Stimulated activated CD4-positive, alpha-beta T cell treated with anti-CD3 and anti-CD28 coated beads, Interleukin-2, amount 100 ng/mL, for 24 hours (primary cell): ENCODE measurements around the gene PLXDC1.
"Not testable (repeated sequence)": the region's sequence is repeated elsewhere in the genome, so short reads cannot be mapped to it uniquely, and the experiment has no call there.

Source experiments
- DNase-seq, 2 donors: peaks; one replicate each; pipeline ENCODE4 v3.0.0-alpha.2; 2020

The PLXDC1 gene

DNA sequence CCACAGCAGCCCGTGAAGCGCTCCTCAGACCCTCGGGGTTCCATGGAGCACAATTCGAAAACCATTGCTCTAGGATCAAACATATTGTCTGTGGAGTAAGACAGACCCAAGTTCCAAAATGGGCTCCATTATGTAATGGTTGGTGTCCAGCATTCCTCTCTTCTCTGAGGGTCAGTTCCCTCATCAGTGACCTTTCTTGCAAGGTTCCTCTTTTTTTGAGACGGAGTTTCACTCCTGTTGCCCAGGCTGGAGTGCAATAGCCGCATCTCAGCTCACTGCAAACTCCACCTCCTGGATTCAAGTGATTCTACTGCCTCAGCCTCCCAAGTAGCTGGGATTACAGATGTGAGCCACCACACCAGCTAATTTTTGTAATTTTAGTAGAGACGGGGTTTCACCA is 28.4 kb downstream of the PLXDC1 start:
- DNase-seq = no peak

DNA sequence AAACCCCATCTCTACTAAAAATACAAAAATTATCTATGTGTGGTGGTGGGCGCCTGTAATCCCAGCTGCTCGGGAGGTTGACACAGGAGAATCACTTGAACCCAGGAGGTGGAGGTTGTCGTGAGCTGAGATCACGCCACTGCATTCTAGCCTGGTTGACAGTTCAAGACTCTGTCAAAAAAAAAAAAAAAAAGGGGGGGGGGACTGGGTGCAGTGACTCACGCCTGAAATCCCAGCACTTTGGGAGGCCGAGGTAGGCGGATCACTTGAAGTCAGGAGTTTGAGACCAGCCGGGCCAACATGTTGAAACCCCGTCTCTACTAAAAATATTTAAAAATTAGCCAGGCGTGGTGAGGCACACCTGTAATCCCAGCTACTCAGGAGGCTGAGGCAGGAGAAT is 29.5 kb downstream of the PLXDC1 start:
- DNase-seq = not testable (repeated sequence)

DNA sequence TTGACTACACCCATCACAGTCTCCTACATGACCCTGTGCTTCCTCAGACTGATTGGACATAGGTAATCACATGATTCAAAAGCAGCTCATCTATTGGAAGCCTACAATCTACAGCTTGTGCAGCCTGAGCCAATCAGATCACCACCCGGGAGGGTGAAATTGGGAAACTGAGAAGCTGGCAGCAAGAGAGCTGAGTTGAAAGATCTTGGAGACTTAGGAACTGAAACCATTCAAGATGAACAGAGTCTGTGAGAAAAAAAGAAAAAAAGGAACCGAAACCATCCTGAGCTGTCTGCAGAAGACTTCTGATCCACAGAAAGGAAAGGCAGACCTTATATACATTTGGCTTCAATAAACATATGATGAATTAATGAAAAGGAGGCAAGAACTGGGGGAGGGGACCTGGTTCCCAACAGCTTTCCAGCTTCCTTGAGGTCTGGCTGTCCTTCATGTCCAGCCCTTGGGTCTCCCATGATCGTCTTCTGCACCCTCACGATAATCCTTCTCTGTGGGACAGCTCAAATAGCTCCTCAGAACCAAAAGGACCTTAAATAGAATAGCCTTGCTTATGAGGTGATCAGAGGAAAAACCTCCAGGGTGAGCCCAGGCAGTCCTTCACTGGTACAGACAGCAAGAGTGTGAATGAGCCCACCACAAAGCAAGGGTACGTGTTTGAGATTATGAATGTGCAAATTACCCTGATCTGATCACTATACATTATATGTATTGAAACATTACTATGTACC is 32.6 kb downstream of the PLXDC1 start:
- DNase-seq = no peak

DNA sequence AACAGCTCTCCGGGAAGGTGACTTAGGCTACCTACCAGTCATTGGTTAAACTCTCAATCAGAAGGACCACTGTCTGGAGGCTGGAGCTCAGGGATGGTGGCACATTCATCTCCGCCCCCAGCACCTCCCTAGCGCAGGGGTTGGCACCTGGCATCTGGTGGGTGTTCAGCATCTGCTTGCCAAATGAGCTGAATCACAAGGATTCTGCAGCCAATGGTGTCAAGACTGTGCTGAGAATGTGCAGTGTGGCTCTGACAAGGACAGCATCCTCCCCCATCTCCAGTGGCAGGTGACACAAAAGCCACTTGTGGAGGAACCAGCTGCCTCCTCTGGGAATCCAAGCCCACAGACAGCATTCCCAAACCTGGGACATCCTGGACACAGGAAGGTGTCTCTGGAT is 35.2 kb downstream of the PLXDC1 start:
- DNase-seq = no peak

DNA sequence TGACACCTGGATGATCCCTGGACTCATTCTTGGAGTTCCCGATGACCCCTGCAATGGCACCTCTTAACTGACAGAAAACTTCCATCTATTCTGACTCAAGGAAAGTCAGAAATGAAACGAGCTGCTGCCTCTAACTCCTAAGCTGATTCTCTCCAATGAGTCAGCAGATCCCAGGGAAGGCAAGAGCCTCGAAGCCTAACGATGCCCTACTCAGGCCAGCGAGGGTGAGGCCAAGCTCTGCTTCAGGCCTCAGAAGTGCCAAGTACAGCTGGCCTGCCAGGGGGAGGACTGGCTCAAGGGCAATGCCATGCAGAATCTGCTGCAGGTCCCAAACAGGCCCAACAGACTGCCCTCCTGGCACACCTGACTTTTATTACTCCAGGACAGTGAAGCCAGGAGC is 36.3 kb downstream of the PLXDC1 start:
- no peak for DNase-seq

DNA sequence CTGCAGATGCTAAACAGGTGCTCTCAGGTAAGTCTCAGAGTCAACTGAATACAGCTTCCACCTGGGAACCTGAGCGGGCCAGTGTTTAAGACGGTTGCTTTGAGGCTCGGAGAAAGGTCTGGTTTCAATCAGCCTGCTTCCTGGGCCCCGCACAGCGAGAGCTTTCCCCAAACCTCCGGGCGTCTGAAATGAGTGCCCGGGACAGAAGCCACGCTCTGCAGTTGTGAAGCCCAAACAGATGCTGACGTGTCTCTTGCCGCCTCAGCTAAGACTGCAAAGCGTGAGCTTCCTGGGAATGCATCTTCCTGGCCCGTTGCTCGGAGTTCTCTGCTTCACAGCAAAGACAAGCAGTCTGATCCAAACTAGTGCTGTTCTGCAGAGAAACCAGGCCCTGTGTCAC is 36.7 kb downstream of the PLXDC1 start:
- DNase-seq = no peak

DNA sequence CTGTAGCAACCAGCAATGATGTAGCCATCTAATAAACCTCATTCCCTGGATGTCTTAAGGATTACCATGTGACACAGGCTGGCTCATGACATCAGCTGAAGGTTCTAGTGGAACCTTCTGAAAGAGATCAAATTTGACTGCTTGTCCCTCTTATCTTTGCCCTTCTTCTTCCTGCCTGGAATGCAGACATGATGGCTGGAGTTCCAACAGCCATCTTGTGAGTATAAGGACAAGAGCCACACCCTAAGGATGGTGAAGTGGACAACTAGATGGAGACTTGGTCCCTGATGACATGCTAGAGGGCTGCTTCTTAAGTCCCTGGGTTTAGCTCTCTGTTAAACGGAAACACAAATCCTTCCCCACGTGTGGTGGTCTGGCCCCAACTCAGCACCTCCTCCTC is 37.6 kb downstream of the PLXDC1 start:
- DNase-seq = no peak

DNA sequence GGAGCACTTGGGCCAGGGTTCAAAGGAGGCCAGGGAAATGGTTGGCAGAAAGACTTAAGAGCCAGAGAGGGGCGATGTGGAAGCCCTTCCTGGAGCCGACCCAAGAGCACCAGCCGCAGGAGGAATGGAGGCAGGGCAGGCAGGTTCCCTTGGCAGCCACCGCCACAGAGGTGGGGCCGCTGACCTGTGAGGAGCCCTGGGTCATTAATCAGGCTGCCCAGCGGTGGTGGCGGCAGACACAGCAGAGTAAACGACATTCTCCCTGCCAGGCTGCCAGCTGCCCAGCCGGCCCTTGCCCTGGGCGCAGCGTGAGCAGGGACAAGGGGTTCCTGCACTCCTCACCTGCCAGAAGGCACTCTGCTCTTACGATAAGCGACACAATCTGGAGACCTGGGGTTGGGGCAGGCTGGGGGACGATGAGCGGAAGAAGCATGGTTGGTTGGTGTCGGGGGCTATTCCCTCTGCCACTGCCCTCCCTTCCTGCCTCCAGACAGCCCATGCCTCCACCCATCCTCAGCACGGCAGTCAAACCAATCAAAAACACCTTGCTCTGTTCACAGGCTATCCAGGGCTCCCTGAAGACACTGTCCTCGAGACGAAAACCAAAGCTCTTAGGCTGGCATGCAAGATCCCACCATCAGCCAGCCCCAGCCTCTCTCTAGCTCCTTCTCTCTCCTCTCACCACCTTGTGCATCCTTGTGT is 40.9 kb downstream of the PLXDC1 start:
- DNase-seq = no peak

DNA sequence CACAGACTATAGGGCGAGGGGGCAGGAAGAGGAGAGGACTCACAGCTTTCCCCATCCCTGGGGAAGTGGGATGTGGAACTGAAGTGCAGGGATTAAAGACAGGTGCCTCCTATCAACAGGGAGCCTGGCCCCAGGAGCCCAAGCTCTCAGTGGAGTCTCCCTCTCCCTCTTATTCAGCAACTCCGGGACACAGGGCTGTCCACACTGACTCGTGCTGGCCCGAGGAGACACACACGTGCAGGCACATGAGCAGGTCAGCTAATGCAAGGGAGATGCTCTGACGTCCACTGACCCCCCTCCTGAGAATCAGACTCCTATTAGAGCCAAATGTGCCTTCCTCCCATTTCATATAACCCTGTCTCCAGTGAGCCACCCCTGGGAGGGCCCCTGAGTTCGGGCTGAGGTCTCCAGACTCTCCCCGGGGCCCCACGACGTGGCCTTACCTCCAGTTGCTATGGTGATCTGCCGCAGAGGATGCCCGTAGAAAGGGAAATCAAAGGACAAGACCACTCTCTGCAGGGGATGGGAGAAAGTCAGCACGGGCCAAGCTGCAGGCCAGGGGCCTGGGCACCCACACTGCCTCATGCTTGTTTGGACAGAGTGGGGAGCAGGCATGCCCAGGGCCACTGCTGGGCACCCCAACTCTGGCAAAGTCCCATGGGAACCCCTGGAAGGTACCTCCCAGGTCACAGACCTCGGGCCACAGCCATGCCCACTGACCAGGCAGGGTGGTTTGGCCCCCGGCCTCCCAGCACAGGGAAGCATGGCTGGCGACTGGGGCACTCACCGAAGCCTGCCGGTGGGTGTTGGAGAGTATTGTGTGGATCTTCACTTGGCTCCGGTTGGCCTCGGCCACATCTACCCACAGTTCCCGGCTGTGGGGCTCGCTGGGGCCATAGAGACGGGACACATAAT is 42.7 kb downstream of the PLXDC1 start:
- DNase-seq = no peak

DNA sequence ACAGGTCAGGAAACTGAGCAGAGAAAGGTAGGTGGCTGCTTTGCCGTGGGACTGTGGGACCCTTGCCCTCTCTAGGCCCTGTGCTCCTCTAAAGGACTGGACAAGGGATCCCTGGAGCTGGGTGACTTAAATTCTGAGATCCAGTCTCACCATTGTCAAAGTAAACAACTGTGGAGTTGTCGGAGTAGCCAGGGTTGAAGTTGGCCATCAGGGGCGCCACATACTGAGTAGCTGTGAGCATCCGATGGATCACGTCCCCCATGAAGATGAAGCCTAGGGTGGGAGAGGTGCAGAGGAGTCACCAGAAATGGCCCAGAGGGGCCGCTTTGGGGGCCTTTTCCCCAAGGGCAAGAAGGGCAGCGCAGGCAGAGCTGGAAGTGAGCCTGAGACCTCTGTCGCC is 43.5 kb downstream of the PLXDC1 start:
- DNase-seq = no peak

DNA sequence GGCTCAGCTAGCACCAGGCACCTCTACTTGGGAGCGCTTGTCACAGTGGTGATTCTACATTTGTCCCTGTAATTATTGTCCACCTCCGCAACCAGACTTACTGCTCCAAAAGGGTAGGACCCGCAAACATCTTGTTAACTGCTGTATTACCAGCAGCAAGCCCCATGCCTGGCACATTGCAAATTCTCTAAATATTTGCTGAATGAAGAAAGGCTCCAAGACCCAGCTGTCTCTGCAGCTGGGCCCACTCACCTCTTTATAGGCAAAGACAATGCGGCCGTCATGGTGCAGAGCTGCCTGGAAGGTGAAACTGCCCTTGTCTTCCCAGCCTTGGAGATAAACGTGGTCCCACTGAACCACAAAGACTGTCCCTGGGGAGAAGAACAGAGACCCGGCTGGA is 44.3 kb downstream of the PLXDC1 start:
- no peak for DNase-seq

DNA sequence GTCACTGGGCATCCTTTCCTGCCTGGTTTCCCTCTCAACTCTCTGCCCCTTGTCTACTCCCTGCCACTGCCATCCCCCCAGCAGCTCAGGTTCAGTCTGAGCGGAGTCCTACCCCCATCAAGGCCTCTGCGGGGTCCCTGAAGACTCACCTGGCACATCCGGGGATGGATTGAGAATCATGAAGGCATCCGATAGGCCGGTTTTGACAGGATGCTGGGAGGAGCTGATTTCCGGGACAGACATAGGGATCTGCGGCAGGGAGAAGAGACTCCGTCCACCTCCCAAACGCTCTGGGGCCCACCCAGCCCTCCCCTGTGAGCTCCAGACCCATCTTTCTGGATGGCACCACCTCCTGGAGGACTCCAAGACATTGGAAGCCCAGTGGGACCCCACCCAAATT is 45.7 kb downstream of the PLXDC1 start:
- no peak for DNase-seq

DNA sequence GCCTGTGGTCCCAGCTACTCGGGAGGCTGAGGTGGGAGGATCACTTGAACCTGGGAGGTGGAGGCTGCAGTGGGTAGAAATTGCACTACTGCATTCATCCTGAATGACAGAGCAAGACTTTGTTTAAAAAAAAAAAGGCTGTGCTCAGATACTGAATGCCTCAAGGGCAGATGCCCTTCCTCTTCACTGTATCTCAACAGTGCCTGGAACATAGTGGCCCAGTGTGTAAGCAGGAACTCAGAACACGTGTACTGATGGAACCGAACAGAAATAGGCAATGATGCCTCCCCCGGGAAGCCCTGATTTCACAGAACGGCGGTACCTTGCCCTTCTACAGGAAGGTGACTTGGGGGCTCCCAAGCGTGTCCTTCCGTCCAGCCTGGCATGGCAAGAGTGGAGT is 46.8 kb downstream of the PLXDC1 start:
- DNase-seq = no peak

DNA sequence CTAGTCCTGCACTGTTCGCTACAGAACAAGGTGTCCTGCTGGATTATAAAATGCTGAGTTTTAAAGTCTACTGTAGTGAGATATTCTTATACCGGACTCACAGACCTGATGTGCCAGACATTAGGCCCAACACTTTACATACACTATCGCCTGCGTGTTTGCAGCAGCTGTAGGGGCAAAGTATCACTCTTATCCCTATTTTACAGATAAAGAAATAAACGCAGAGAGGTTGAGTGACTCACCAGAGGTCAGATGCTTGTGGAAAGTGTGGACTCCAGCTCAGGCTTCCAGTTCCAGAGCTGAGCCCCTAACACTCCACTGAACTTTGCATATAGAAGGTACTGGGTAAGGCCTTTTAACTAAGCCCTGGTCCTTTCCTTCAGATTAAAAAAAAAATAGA is 47.4 kb downstream of the PLXDC1 start:
- DNase-seq = no peak

DNA sequence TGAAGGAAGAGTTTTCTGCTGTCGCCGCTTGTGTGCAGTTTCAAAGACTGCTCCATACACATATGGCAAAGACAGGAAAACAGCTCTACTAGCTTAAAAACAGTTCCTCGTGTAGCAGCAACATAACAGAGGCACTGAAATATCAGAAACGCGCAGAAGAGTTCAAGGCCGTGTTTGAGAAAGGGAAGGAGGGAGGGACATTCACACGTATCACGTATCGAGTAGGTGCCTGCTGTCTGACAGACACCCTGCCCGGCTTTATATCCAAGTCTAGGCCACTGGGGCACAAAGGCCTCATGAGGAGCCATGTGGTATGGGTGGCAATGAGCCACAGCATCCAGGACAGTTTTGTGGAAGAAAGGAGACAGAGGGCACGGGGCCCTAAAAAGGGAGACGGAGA is 50.3 kb downstream of the PLXDC1 start:
- no peak for DNase-seq

DNA sequence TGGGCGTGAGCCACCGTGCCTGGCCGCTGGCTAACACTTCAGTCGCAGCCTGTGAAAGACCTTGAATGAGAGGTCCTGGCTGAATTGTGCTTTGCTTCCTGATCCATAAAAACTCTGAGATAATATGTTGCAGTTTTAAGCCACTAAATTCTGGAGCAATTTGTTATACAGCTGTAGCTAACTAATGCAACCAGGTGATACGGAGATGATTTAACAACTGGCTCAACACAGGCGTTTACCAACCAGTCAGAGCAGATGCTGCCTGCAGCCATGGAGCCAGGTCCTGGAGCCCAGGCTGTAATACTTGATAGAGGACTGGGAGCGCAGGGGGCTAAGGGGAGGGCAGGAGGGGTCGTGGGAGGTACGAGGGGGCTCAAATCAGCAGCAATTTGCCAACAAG is 50.9 kb downstream of the PLXDC1 start:
- DNase-seq = no peak

DNA sequence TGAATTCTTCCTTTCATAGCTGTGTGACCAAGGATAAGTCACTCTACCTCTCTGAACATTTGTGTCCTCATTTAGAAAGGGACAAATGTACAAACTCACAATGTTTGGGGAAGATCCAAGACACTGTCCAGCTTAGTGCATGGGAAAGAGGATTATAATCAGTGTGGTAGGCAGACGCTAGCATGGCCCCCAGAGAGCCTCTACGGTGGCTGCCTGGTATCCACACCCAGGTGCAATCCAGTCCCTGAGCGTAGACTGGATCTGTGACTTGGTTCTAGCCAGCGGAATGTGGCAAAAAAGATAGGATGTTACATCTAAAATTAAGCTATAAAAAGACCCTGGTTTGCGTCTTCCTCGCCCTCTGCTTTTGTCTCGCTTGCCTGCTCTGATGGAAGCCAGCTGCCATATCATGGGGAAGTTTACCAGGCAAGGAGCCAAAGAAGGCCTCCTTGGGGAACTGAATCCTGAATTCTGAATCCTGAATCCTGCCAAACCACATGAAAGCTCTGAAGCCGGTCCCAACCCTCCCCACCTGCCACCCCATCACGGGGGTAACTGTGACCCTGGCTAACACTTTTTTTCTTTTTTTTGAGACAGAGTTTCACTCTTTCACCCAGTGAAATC is 51.7 kb downstream of the PLXDC1 start:
- no peak for DNase-seq

DNA sequence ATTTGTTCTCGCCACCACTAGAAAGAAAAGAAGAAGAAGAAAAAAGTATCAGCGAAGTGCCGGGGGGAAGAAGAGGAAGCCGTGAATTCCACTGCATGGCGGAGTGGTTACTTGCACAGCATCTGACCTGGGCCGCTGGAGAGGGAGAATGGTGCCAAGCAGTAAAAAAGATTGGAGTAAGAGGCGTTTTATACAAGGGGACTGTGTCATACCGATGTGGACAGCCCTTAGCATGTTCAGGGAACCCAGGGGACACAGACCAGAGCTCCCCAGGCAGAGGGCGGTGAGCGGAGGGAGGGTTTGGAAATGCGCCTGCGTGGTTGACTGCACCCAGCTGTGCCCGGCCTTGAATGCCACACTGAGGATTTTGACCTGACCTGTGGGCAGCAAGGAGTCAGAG is 52.8 kb downstream of the PLXDC1 start:
- DNase-seq = no peak

DNA sequence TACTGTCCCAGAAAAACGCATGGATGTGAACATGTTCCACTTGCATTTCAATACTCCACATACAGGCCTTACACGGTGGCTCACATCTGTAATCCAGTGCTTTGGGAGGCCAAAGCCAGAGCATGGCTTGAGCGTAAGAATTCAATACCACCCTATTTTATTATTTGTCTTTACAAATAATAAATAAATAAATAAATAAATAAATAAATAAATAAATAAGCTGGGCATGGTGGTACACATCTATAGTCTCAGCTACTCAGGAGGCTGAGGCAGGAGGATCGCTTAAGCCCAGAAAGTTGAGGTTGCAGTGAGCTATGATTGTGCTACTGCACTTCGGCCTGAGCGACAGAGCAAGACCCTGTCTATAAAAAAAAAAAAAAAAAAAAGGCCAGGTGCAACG is 53.9 kb downstream of the PLXDC1 start:
- DNase-seq = no peak

DNA sequence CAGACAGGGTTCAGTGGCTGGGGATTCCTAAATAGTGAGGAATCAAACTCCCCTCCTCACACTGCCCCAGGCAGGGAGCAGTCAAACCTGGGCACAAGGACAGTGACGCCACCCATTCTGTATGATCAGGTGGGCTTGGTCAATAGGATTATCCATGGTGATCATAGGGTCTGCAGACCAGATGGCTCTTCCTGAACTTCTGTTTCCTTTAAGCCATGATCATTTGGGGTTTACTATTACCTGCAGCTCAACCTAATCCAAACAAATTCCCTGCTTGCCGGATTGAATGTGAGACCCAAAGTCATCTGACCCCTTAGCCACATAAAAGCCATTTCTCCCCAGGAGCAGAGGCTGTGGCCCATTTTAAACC is 54.3 kb downstream of the PLXDC1 start:
- DNase-seq = no peak

DNA sequence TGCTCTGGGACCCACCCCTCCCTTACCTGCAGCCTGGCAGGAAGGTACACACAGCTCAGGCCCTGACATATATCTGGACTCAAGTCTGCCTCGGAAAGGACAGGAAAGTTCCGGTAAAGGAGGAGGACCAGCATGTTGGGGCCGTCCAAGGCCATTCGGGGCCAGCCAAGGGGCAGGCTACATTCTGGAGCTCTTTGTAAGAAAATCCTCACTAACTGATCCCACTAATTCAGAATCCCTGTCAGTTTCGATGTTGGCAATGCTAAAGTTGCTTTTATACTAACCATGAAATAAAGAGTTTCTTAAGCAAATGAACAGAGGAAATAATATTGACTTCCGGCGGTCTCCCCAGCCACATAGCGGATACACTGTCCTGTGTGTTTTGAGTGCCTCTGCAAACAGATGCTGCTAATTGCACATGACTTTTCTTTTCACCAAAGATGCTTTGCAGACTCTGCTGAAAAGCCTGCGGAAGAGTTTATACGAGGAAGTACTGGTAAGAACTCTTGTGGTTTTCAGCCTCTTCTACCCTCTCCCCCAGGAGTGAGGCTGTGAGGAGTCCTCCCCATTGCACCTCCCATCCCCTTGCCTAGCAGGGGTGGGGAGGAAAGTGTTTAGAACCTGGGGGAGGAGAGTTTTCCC is 54.8 kb downstream of the PLXDC1 start:
- peak; percentile 18 to 24 for DNase-seq

DNA sequence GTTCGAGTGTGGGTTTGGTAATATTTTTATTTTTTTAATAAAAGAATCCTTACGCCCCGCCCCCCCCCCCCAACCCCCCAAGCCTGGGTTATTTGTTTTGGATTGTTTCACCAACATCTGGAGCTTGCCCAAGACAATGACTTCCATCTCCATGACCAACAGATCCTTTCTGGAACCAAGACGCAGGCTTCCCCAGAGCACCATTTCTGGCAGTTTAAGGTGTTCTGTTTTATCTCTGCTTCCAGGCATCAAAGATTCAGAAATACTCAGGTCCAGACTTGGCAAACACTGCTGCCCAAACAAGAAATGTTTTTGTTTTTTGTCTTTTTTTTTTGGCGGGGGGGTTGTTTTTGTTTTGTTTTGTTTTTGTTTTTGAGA is 56.1 kb downstream of the PLXDC1 start:
- DNase-seq = no peak
